OCI-LY3 (cell line): Measurements from ENCODE around the gene ITM2B.

Source experiments
- H2AFZ ChIP-seq: fragments of 200-600, 300-600 bp; shearing (Covaris generic); 2 replicates; pipeline ENCODE4 v1.6.0; 2014; ENCODE audit warnings: antibody characterized with exemption, low read depth, low read length
- H3K27ac ChIP-seq: fragments of 200-600, 300-600 bp; sonication (generic); 2 replicates; pipeline ENCODE4 v1.5.1; 2014; ENCODE audit warnings: mild to moderate bottlenecking, low read length, moderate library complexity, mixed read lengths
- H3K27me3 ChIP-seq: fragments of 200-600, 300-600 bp; sonication (generic); 2 replicates; pipeline ENCODE4 v1.6.1; 2014; ENCODE audit warnings: low read depth, low read length, mixed read lengths
- H3K36me3 ChIP-seq: fragments of 200-600, 300-600 bp; sonication (generic); replicated peaks from 2 replicates; pipeline ENCODE3; 2014; ENCODE audit warnings: low read depth, low read length, mixed read lengths
- H3K4me1 ChIP-seq: fragments of 300-600, 200-600 bp; sonication (generic); 2 replicates; pipeline ENCODE4 v1.6.1; 2014; ENCODE audit warnings: low read length, mixed read lengths
- H3K4me2 ChIP-seq: fragments of 200-600, 300-600 bp; sonication (generic); 2 replicates; pipeline ENCODE4 v1.6.1; 2014; ENCODE audit warnings: low read length, mixed read lengths
- H3K4me3 ChIP-seq: fragments of 300-600, 200-600 bp; sonication (generic); 2 replicates; pipeline ENCODE4 v1.5.1; 2014; ENCODE audit warnings: antibody characterized with exemption, mild to moderate bottlenecking, low read length, moderate library complexity
- H3K79me2 ChIP-seq: fragments of 300-600, 200-600 bp; shearing (Covaris generic); 2 replicates; pipeline ENCODE4 v1.6.1; 2014; ENCODE audit warnings: mild to moderate bottlenecking, low read length, mixed read lengths
- H3K9ac ChIP-seq: fragments of 300-600, 200-600 bp; shearing (Covaris generic); 2 replicates; pipeline ENCODE4 v1.6.0; 2014; ENCODE audit warnings: mild to moderate bottlenecking, low read length, moderate library complexity
- H3K9me3 ChIP-seq: fragments of 200-600, 300-600 bp; shearing (Covaris generic); 2 replicates; pipeline ENCODE4 v1.6.1; 2014; ENCODE audit warnings: low read length, mixed read lengths; ENCODE audit not compliant: insufficient read depth
- H4K20me1 ChIP-seq: fragments of 200-600, 300-600 bp; sonication (generic); 2 replicates; pipeline ENCODE4 v1.6.1; 2016; ENCODE audit warnings: low read length, mixed read lengths; ENCODE audit not compliant: insufficient read depth
- EZH2phosphoT487 ChIP-seq: fragments of 200-600 bp; shearing (Covaris generic); IDR thresholded peaks from 2 replicates; pipeline ENCODE4 v1.6.1; 2018; ENCODE audit warnings: antibody characterized with exemption, mixed run types, low read depth
- TF ChIP-seq, protein P1 (sequence below): fragments of 200-600, 300-600 bp; sonication (generic); IDR thresholded peaks from 2 replicates; pipeline ENCODE4 v1.5.1; 2014; ENCODE audit warnings: antibody characterized with exemption, low read length, low read depth

The ITM2B gene

DNA sequence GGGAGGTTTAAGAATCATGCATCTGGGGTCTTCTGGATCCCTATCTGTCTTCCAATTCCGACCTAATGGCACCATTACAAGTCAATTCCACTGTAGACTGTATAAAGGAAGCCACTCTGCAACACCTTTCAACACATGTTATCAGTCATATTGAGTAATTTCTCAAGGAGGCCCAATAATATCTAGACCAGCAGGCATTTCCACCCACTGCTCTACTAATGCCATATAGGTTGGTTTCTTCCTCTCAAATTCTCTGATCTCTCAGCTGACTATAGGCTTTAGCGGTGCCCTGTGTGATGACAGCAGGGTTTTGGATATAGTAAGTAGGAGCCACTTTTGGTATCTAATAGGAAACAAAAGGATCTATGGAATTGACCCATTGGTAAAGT lies 12.4 kb upstream of the ITM2B start:
- Histone ChIP-seq H3K9ac (no peak overlapping the region), H3K79me2 (no peaks in the 10 kb centered on the region), H3K36me3 (peaks cover 3% of the 10 kb centered on the region), H3K27ac (no peak overlapping the region), H3K4me2 (peak overlapping the region; percentile 48), H2AFZ (no peak overlapping the region), H3K9me3 (peaks cover 10% of the 10 kb centered on the region), H3K4me3 (no peak overlapping the region), H4K20me1 (no peaks in the 10 kb centered on the region), H3K27me3 (peaks cover 49% of the 10 kb centered on the region; the same call in 1 of the 2 replicates), H3K4me1 (peaks cover 24% of the 10 kb centered on the region)
- TF ChIP-seq, protein P1, sequence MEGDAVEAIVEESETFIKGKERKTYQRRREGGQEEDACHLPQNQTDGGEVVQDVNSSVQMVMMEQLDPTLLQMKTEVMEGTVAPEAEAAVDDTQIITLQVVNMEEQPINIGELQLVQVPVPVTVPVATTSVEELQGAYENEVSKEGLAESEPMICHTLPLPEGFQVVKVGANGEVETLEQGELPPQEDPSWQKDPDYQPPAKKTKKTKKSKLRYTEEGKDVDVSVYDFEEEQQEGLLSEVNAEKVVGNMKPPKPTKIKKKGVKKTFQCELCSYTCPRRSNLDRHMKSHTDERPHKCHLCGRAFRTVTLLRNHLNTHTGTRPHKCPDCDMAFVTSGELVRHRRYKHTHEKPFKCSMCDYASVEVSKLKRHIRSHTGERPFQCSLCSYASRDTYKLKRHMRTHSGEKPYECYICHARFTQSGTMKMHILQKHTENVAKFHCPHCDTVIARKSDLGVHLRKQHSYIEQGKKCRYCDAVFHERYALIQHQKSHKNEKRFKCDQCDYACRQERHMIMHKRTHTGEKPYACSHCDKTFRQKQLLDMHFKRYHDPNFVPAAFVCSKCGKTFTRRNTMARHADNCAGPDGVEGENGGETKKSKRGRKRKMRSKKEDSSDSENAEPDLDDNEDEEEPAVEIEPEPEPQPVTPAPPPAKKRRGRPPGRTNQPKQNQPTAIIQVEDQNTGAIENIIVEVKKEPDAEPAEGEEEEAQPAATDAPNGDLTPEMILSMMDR: no peak
- no peak for TF ChIP-seq EZH2phosphoT487

DNA sequence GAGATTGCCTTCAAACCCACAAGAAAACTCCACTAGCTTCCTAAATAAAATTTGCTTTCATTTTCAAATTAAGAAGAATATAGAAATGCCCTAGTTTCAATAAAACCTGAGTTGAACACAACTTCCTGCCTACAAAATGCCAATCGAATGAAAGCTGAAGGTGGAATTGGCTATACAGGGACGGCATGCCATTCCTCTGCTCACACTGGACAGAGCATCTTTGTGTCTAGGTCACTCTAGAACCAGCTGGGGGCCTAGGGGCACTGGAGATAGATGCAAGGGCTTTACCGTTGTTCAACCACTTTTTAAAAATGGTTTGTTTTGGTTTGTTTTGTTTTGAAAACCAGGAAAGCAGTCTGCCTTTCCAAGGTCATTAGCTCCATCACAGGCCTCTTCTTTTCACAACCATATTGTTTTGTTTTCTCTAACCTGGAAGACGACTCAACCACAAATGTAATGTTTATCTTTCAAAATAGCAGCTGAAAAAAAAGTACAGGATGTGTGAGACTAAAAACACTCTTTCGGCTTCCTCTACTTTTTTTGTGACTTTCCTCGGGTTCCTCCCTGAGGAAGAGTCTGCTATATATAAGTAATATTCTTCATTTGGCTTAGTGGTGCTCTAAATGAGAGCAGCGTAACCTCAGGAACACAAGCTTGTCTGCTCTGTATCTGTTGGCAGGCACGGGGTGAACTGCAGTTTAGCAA lies 11.9 kb upstream of the ITM2B start:
- H3K4me2 ChIP-seq: peak overlapping the region; percentile 48
- TF ChIP-seq EZH2phosphoT487: no peak
- TF ChIP-seq, protein P1: no peak
- H2AFZ ChIP-seq: no peak overlapping the region
- H3K9me3 ChIP-seq: peaks cover 10% of the 10 kb centered on the region
- 0 out of 2 replicates have a peak overlapping the region, but pooled peaks have one; percentile 2 for H3K4me3 ChIP-seq
- no peaks in the 10 kb centered on the region for H4K20me1 ChIP-seq
- peaks cover 3% of the 10 kb centered on the region for H3K36me3 ChIP-seq
- H3K27me3 ChIP-seq: peaks cover 53% of the 10 kb centered on the region
- H3K4me1 ChIP-seq: peaks cover 24% of the 10 kb centered on the region
- no peak overlapping the region for H3K27ac ChIP-seq
- no peak overlapping the region for H3K9ac ChIP-seq
- H3K79me2 ChIP-seq: no peaks in the 10 kb centered on the region

GRCh38 chr13:48221686-48222187 lies 11.3 kb upstream of the ITM2B start:
- Histone ChIP-seq H3K79me2 (no peaks in the 10 kb centered on the region), H3K4me1 (peaks cover 24% of the 10 kb centered on the region), H3K9me3 (peaks cover 10% of the 10 kb centered on the region), H3K27me3 (peaks cover 59% of the 10 kb centered on the region), H4K20me1 (no peaks in the 10 kb centered on the region), H3K9ac (no peak overlapping the region), H2AFZ (no peak overlapping the region), H3K27ac (no peak overlapping the region), H3K36me3 (peaks cover 3% of the 10 kb centered on the region), H3K4me2 (peak overlapping the region; percentile 48; the same call in 1 of the 2 replicates), H3K4me3 (no peak overlapping the region)
- TF ChIP-seq, protein P1: no peak
- no peak for TF ChIP-seq EZH2phosphoT487

DNA sequence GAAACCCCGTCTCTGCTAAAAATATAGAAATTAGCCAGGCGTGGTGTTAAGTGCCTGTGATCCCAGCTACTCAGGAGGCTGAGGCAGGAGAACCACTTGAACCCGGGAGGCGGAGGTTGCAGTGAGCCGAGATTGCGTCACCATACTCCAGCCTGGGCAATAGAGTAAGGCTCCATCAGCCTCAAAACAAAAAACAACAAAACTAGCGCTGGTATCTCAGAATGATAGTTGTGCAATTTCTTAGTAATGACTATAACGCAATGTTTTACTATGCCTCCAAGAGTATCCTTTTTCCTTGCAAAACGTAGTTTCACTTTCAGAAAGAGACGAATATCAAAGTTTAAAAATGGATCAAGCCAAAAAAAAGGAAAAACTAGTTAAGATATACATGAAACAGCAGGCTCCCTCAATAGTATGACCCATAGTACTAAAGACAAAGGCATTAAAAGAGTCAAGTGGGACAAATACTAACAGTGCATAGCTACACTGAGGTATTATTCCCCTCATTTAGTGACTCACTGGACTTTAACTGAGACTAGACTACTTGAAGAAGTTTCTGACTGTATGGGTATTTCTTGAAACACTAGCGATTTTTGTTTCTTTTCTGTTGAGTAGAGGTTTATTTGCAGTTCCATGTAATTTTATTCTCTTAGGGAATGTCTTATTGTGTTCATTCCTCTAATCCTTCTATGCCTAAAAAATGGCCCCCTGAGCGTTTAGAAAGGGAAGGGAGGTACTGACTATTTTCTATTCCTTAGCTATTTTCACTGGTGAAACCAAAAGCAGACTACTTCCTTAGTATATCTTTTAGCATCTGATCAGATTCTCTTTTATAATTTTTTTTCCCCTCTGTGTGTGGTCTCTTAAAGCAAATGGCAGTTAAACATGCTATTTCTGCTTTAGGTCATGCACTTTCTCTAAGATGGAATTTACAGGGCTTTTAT lies 10.4 kb upstream of the ITM2B start:
- Histone ChIP-seq H3K9me3 (peaks cover 2% of the 10 kb centered on the region; the same call in 1 of the 2 replicates), H3K4me1 (peaks cover 24% of the 10 kb centered on the region), H3K27ac (no peak overlapping the region), H3K36me3 (no peaks in the 10 kb centered on the region), H3K9ac (no peak overlapping the region), H3K79me2 (no peaks in the 10 kb centered on the region), H3K4me2 (no peak overlapping the region), H2AFZ (no peak overlapping the region), H3K27me3 (peaks cover 62% of the 10 kb centered on the region), H3K4me3 (no peak overlapping the region), H4K20me1 (no peaks in the 10 kb centered on the region)
- TF ChIP-seq, protein P1: no peak
- no peak for TF ChIP-seq EZH2phosphoT487
